HL-60 (cell line): ENCODE results near the gene ZMYM5.

ENCODE experiments used
- DNase-seq, 2 experiments: peaks; one replicate each; pipeline ENCODE4 v3.0.0-alpha.2; 2010 to 2020; ENCODE audit warnings: low read depth in 1 of 2, low spot score in 1 of 2
- H3K27ac ChIP-seq: fragments of 250-450 bp; sonication (Bioruptor Pico); replicated peaks from 2 replicates; pipeline ENCODE4 v1.5.1; 2020; ENCODE audit warnings: mild to moderate bottlenecking, moderate library complexity
- H3K27me3 ChIP-seq: fragments of 250-450 bp; sonication (Bioruptor Pico); 2 replicates; pipeline ENCODE4 v1.5.1; 2021; ENCODE audit warnings: mild to moderate bottlenecking, moderate library complexity; ENCODE audit not compliant: insufficient read depth, poor library complexity, severe bottlenecking
- H3K4me3 ChIP-seq: replicated peaks from 2 replicates; pipeline ENCODE4 v1.5.1; 2011; ENCODE audit warnings: mild to moderate bottlenecking, control low read depth, low read length; ENCODE audit not compliant: insufficient read depth
- CTCF ChIP-seq: IDR thresholded peaks from one replicate; pipeline ENCODE4 v1.5.1; 2011; ENCODE audit warnings: low read length, control low read depth, inconsistent platforms; ENCODE audit not compliant: insufficient read depth
- GABPA ChIP-seq: IDR thresholded peaks from 2 replicates; pipeline ENCODE4 v1.6.1; 2012; ENCODE audit warnings: low read depth
- POLR2AphosphoS5 ChIP-seq: IDR thresholded peaks from 2 replicates; pipeline ENCODE4 v1.6.1; 2012; ENCODE audit warnings: low read depth
- REST ChIP-seq: IDR thresholded peaks from 2 replicates; pipeline ENCODE4 v1.6.1; 2012; ENCODE audit warnings: low read depth; ENCODE audit not compliant: insufficient replicate concordance
- SPI1 ChIP-seq: IDR thresholded peaks from 2 replicates; pipeline ENCODE4 v1.6.1; 2012; ENCODE audit warnings: low read depth, mild to moderate bottlenecking, borderline replicate concordance

ZMYM5 gene

GRCh38 chr13:19845758-19846157, 17.7 kb downstream of the ZMYM5 start:
- H3K27ac ChIP-seq = no peak overlapping the region
- DNase-seq = no peak
- no peak overlapping the region for H3K4me3 ChIP-seq
- TF ChIP-seq POLR2AphosphoS5 = no peak
- TF ChIP-seq GABPA = no peak
- TF ChIP-seq SPI1 = no peak
- TF ChIP-seq CTCF = no peak
- no peak for TF ChIP-seq REST
- no peaks in the 10 kb centered on the region for H3K27me3 ChIP-seq

- Histone ChIP-seq H3K4me3 (no peak overlapping the region), H3K27me3 (no peaks in the 10 kb centered on the region), H3K27ac (no peak overlapping the region)
- TF ChIP-seq GABPA (no peak), CTCF (no peak), SPI1 (no peak), POLR2AphosphoS5 (no peak), REST (no peak)
- DNase-seq = no peak
Measured at GRCh38 chr13:19838865-19839275, 24.6 kb downstream of the ZMYM5 start.

- TF ChIP-seq REST (no peak), CTCF (no peak), SPI1 (no peak), GABPA (no peak), POLR2AphosphoS5 (no peak)
- no peak overlapping the region for H3K4me3 ChIP-seq
- H3K27me3 ChIP-seq = no peaks in the 10 kb centered on the region
- no peak for DNase-seq
- H3K27ac ChIP-seq = no peak overlapping the region
Measured at GRCh38 chr13:19836472-19836871, 27.0 kb downstream of the ZMYM5 start.
